RWPE2 (cell line): ENCODE results near the gene MATN4.
A peak's percentile ranks its signal among the peaks of the same experiment; 100 is the strongest.

Experiments used
- ATAC-seq: fragments of 200-7000 bp; cut with Tn5 transposase; 3 replicates; pipeline ENCODE4 v1.9.1; 2021; ENCODE audit warnings: low read depth
- DNase-seq: peaks from one replicate; pipeline ENCODE4 v3.0.0-alpha.2; 2020; ENCODE audit warnings: low spot score
- H3K27ac ChIP-seq: fragments of 450-650 bp; 2 replicates; pipeline ENCODE4 v1.5.1; 2017; ENCODE audit warnings: mild to moderate bottlenecking; ENCODE audit not compliant: poor library complexity, severe bottlenecking
- H3K27me3 ChIP-seq: fragments of 250-450 bp; sonication (Bioruptor Pico); 2 replicates; pipeline ENCODE4 v1.5.1; 2021; ENCODE audit warnings: mild to moderate bottlenecking, moderate library complexity; ENCODE audit not compliant: insufficient read depth, poor library complexity, severe bottlenecking
- H3K36me3 ChIP-seq: fragments of 250-450 bp; sonication (Bioruptor Pico); 2 replicates; pipeline ENCODE4 v1.5.1; 2020; ENCODE audit warnings: low read depth, mild to moderate bottlenecking, moderate library complexity
- H3K4me1 ChIP-seq: fragments of 250-450 bp; sonication (Bioruptor Pico); 2 replicates; pipeline ENCODE4 v1.5.1; 2021; ENCODE audit warnings: mild to moderate bottlenecking, moderate library complexity; ENCODE audit not compliant: insufficient read depth, poor library complexity, severe bottlenecking
- H3K4me3 ChIP-seq: fragments of 250-450 bp; sonication (Bioruptor Pico); 2 replicates; pipeline ENCODE4 v1.5.1; 2021; ENCODE audit warnings: mild to moderate bottlenecking, moderate library complexity; ENCODE audit not compliant: severe bottlenecking
- H3K9me3 ChIP-seq: fragments of 250-450 bp; sonication (Bioruptor Pico); 2 replicates; pipeline ENCODE4 v1.5.1; 2021; ENCODE audit warnings: mild to moderate bottlenecking, moderate library complexity; ENCODE audit not compliant: severe bottlenecking
- CTCF ChIP-seq: fragments of 450-650 bp; IDR thresholded peaks from one replicate; pipeline ENCODE4 v1.5.1; 2017; ENCODE audit warnings: mild to moderate bottlenecking, moderate library complexity; ENCODE audit not compliant: poor library complexity, severe bottlenecking

MATN4 gene

GRCh38 chr20:45329497-45330319 is 21.6 kb upstream of the MATN4 start:
- Histone ChIP-seq H3K4me3 (no peak overlapping the region), H3K27me3 (no peaks in the 10 kb centered on the region), H3K27ac (no peak overlapping the region), H3K36me3 (peaks cover 97% of the 10 kb centered on the region), H3K4me1 (no peaks in the 10 kb centered on the region), H3K9me3 (no peaks in the 10 kb centered on the region)
- DNase-seq (no peak), ATAC-seq (peak; percentile 14; the same call in 1 of the 3 replicates)
- peak; percentile 17 for TF ChIP-seq CTCF

- Histone ChIP-seq H3K27me3 (no peaks in the 10 kb centered on the region), H3K27ac (no peak overlapping the region), H3K9me3 (no peaks in the 10 kb centered on the region), H3K36me3 (peaks cover 92% of the 10 kb centered on the region), H3K4me3 (no peak overlapping the region), H3K4me1 (no peaks in the 10 kb centered on the region)
- no peak for TF ChIP-seq CTCF
- DNase-seq = no peak
- no peak for ATAC-seq
Measured at GRCh38 chr20:45328451-45328850, 20.4 kb upstream of the MATN4 start.

- Histone ChIP-seq H3K9me3 (no peaks in the 10 kb centered on the region), H3K27ac (peak overlapping the region; percentile 19), H3K4me3 (no peak overlapping the region), H3K27me3 (no peaks in the 10 kb centered on the region), H3K36me3 (peaks cover 61% of the 10 kb centered on the region), H3K4me1 (no peaks in the 10 kb centered on the region)
- no peak for DNase-seq
- TF ChIP-seq CTCF = no peak
- ATAC-seq = peak; percentile 0; the same call in 1 of the 3 replicates
Measured at GRCh38 chr20:45325371-45325770, 17.3 kb upstream of the MATN4 start.

GRCh38 chr20:45323731-45324130 is 15.6 kb upstream of the MATN4 start:
- no peak for TF ChIP-seq CTCF
- Histone ChIP-seq H3K27me3 (no peaks in the 10 kb centered on the region), H3K27ac (peak overlapping the region; percentile 19), H3K9me3 (no peaks in the 10 kb centered on the region), H3K36me3 (peaks cover 45% of the 10 kb centered on the region), H3K4me3 (no peak overlapping the region), H3K4me1 (peaks cover 2% of the 10 kb centered on the region)
- no peak for DNase-seq
- ATAC-seq = peak; percentile 62

- Histone ChIP-seq H3K4me1 (peaks cover 2% of the 10 kb centered on the region), H3K27ac (no peak overlapping the region), H3K9me3 (no peaks in the 10 kb centered on the region), H3K27me3 (no peaks in the 10 kb centered on the region), H3K36me3 (peaks cover 37% of the 10 kb centered on the region), H3K4me3 (no peak overlapping the region)
- ATAC-seq (peak; percentile 32; the same call in 2 of the 3 replicates), DNase-seq (no peak)
- TF ChIP-seq CTCF = peak; percentile 94
Measured at GRCh38 chr20:45322952-45323383, 14.9 kb upstream of the MATN4 start.
